SJSA1 (cell line): ENCODE data around the gene HSD17B14. TPM values are rescaled to one million over a fixed set of nuclear protein-coding genes. Genes with fewer than 3 reads are reported as not detected.
"Not testable (repeated sequence)": the region's sequence is repeated elsewhere in the genome, so short reads cannot be mapped to it uniquely, and the experiment has no call there.

ENCODE experiments used
- DNase-seq, 2 experiments: peaks; one replicate each; pipeline ENCODE4 v3.0.0-alpha.2; 2015 to 2020; ENCODE audit warnings: low spot score in 2 of 2, low read depth in 1 of 2
- H3K27ac ChIP-seq: fragments of 250-450 bp; sonication (Bioruptor Pico); 2 replicates; pipeline ENCODE4 v1.5.1; 2020; ENCODE audit warnings: mild to moderate bottlenecking, moderate library complexity
- H3K27me3 ChIP-seq: fragments of 250-450 bp; sonication (Bioruptor Pico); replicated peaks from 2 replicates; pipeline ENCODE4 v1.5.1; 2020; ENCODE audit warnings: mild to moderate bottlenecking, moderate library complexity
- H3K36me3 ChIP-seq: fragments of 250-450 bp; sonication (Bioruptor Pico); 2 replicates; pipeline ENCODE4 v1.5.1; 2020; ENCODE audit warnings: mild to moderate bottlenecking
- H3K4me1 ChIP-seq: fragments of 250-450 bp; sonication (Bioruptor Pico); replicated peaks from 2 replicates; pipeline ENCODE4 v1.6.1; 2021; ENCODE audit warnings: mild to moderate bottlenecking
- H3K4me3 ChIP-seq: fragments of 250-450 bp; sonication (Bioruptor Pico); 2 replicates; pipeline ENCODE4 v1.5.1; 2020; ENCODE audit warnings: mild to moderate bottlenecking
- H3K9me3 ChIP-seq: fragments of 250-450 bp; sonication (Bioruptor Pico); replicated peaks from 2 replicates; pipeline ENCODE4 v1.5.1; 2020; ENCODE audit warnings: mild to moderate bottlenecking
- total RNA-seq: library from RNA; depleted of rRNA; stranded (reverse); fragments of >200 nt; shearing (Covaris generic); gene quantifications from 2 replicates; pipeline ENCODE4 v1.2.3, GENCODE V29; 2014; rRNA removed

Gene HSD17B14
- not detected in 2 replicates for total RNA-seq

- no peak within 1 kb of the TSS for H3K27ac ChIP-seq
- H3K4me3 ChIP-seq: no peak within 1 kb of the TSS
- no peaks in the 10 kb centered on the region for H3K9me3 ChIP-seq
- H3K4me1 ChIP-seq: no peaks in the 10 kb centered on the region
- H3K36me3 ChIP-seq: no peaks in the 10 kb centered on the region
- DNase-seq: no peak
- no peaks in the 10 kb centered on the region for H3K27me3 ChIP-seq
Observed at GRCh38 chr19:48836089-48837017, at the start of gene HSD17B14. Gene HSD17B14, minus strand, starts transcription at chr19:48836491. Its CDS starts 80 bp downstream, at chr19:48836411.

GRCh38 chr19:48883726-48884125 is 47.4 kb upstream of the HSD17B14 start:
- Histone ChIP-seq H3K27ac (no peak overlapping the region), H3K9me3 (no peaks in the 10 kb centered on the region), H3K4me1 (peaks cover 8% of the 10 kb centered on the region; the same call in 1 of the 2 replicates), H3K36me3 (peaks cover 13% of the 10 kb centered on the region), H3K27me3 (no peaks in the 10 kb centered on the region), H3K4me3 (no peak overlapping the region)
- no peak for DNase-seq

GRCh38 chr19:48881741-48882657 is 45.7 kb upstream of the HSD17B14 start:
- Histone ChIP-seq H3K4me1 (peaks cover 8% of the 10 kb centered on the region; the same call in 1 of the 2 replicates), H3K9me3 (no peaks in the 10 kb centered on the region), H3K36me3 (peaks cover 30% of the 10 kb centered on the region), H3K4me3 (no peak overlapping the region), H3K27ac (no peak overlapping the region), H3K27me3 (no peaks in the 10 kb centered on the region)
- peak in 1 of 2 experiments; percentile 12 for DNase-seq

- DNase-seq: peak in 1 of 2 experiments; percentile 39
- Histone ChIP-seq H3K4me1 (peaks cover 23% of the 10 kb centered on the region), H3K36me3 (peaks cover 51% of the 10 kb centered on the region)
- H3K27me3 ChIP-seq, H3K4me3 ChIP-seq, H3K9me3 ChIP-seq, H3K27ac ChIP-seq: not testable (repeated sequence)
Observed at GRCh38 chr19:48879696-48880095, 43.4 kb upstream of the HSD17B14 start.

GRCh38 chr19:48879025-48879637 is 42.8 kb upstream of the HSD17B14 start:
- Histone ChIP-seq H3K27me3 (no peaks in the 10 kb centered on the region), H3K4me3 (no peak overlapping the region), H3K4me1 (peaks cover 29% of the 10 kb centered on the region), H3K9me3 (no peaks in the 10 kb centered on the region), H3K36me3 (peaks cover 57% of the 10 kb centered on the region), H3K27ac (no peak overlapping the region)
- peak in 1 of 2 experiments; percentile 11 for DNase-seq

GRCh38 chr19:48878196-48879024 is 42.1 kb upstream of the HSD17B14 start:
- Histone ChIP-seq H3K4me1 (peaks cover 36% of the 10 kb centered on the region), H3K27ac (no peak overlapping the region), H3K36me3 (peaks cover 64% of the 10 kb centered on the region), H3K27me3 (no peaks in the 10 kb centered on the region), H3K4me3 (no peak overlapping the region), H3K9me3 (no peaks in the 10 kb centered on the region)
- DNase-seq: peak in 1 of 2 experiments; percentile 30

GRCh38 chr19:48877855-48878195 is 41.5 kb upstream of the HSD17B14 start:
- no peak overlapping the region for H3K4me3 ChIP-seq
- no peaks in the 10 kb centered on the region for H3K27me3 ChIP-seq
- no peaks in the 10 kb centered on the region for H3K9me3 ChIP-seq
- no peak overlapping the region for H3K27ac ChIP-seq
- H3K4me1 ChIP-seq: peaks cover 36% of the 10 kb centered on the region
- DNase-seq: peak in 1 of 2 experiments; percentile 11
- H3K36me3 ChIP-seq: peaks cover 70% of the 10 kb centered on the region

GRCh38 chr19:48876043-48876981 is 40.0 kb upstream of the HSD17B14 start:
- not testable (repeated sequence) for H3K27me3 ChIP-seq, H3K9me3 ChIP-seq
- peak overlapping the region; percentile 95 for H3K4me3 ChIP-seq
- H3K27ac ChIP-seq: peak overlapping the region; percentile 100
- peaks cover 39% of the 10 kb centered on the region for H3K4me1 ChIP-seq
- H3K36me3 ChIP-seq: peaks cover 76% of the 10 kb centered on the region
- DNase-seq: peak in 1 of 2 experiments; percentile 41

- DNase-seq: peak in 1 of 2 experiments; percentile 76
- Histone ChIP-seq H3K9me3 (0 out of 2 replicates have a peak, but pooled peaks cover 2% of the 10 kb centered on the region), H3K27me3 (no peaks in the 10 kb centered on the region), H3K36me3 (peaks cover 68% of the 10 kb centered on the region), H3K4me1 (peaks cover 35% of the 10 kb centered on the region), H3K27ac (peak overlapping the region; percentile 100), H3K4me3 (peak overlapping the region; percentile 95)
Observed at GRCh38 chr19:48874303-48875135, 38.2 kb upstream of the HSD17B14 start.

- peak overlapping the region; percentile 95 for H3K4me3 ChIP-seq
- DNase-seq: no peak
- H3K27ac ChIP-seq: peak overlapping the region; percentile 100
- 0 out of 2 replicates have a peak, but pooled peaks cover 2% of the 10 kb centered on the region for H3K9me3 ChIP-seq
- peaks cover 62% of the 10 kb centered on the region for H3K36me3 ChIP-seq
- H3K27me3 ChIP-seq: no peaks in the 10 kb centered on the region
- H3K4me1 ChIP-seq: peaks cover 35% of the 10 kb centered on the region
Observed at GRCh38 chr19:48873476-48874302, 37.4 kb upstream of the HSD17B14 start.
